BE2C (cell line): Measurements from ENCODE around the gene KCNAB2.

Experiments used
- DNase-seq: peaks from one replicate; pipeline ENCODE4 v3.0.0-alpha.2; 2020
- H3K27me3 ChIP-seq: fragments of 250-450 bp; sonication (Bioruptor Pico); 2 replicates; pipeline ENCODE4 v1.5.1; 2020; ENCODE audit warnings: mild to moderate bottlenecking
- H3K36me3 ChIP-seq: fragments of 250-450 bp; sonication (Bioruptor Pico); 2 replicates; pipeline ENCODE4 v1.5.1; 2020; ENCODE audit warnings: mild to moderate bottlenecking
- H3K4me1 ChIP-seq: fragments of 250-450 bp; sonication (Bioruptor Pico); 2 replicates; pipeline ENCODE4 v1.5.1; 2020
- H3K4me3 ChIP-seq: 2 replicates; pipeline ENCODE4 v1.5.1; 2011; ENCODE audit warnings: low read depth, low read length
- H3K9me3 ChIP-seq: fragments of 250-450 bp; sonication (Bioruptor Pico); 2 replicates; pipeline ENCODE4 v1.5.1; 2020
- TF ChIP-seq, protein P1 (sequence below): IDR thresholded peaks from 2 replicates; pipeline ENCODE4 v1.5.1; 2012; ENCODE audit warnings: mild to moderate bottlenecking, low read depth, low read length

Gene KCNAB2

DNA sequence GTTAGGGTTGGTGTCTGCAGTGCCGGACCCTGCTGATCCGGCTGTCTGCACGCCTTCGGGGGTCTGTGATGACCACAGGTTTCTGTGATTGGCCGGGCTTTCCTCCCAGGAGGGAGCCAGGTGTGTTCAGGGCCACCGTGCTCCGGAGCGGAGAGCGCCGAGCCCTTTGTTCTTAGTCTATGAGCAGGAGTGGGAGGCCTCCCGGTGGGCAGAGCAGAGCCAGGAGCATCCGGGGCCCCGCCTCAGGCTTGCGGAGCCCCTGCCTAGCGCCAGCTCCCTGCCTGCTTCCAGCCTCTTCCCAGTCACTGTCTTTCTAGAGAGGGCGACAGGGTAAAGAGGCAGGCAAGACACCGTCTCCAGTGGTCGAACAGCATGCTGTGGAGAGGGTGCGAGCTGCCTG, 31.8 kb downstream of the KCNAB2 start:
- Histone ChIP-seq H3K9me3 (no peaks in the 10 kb centered on the region), H3K4me1 (no peaks in the 10 kb centered on the region), H3K4me3 (no peak overlapping the region), H3K36me3 (no peaks in the 10 kb centered on the region), H3K27me3 (no peaks in the 10 kb centered on the region)
- no peak for DNase-seq
- TF ChIP-seq, protein P1, sequence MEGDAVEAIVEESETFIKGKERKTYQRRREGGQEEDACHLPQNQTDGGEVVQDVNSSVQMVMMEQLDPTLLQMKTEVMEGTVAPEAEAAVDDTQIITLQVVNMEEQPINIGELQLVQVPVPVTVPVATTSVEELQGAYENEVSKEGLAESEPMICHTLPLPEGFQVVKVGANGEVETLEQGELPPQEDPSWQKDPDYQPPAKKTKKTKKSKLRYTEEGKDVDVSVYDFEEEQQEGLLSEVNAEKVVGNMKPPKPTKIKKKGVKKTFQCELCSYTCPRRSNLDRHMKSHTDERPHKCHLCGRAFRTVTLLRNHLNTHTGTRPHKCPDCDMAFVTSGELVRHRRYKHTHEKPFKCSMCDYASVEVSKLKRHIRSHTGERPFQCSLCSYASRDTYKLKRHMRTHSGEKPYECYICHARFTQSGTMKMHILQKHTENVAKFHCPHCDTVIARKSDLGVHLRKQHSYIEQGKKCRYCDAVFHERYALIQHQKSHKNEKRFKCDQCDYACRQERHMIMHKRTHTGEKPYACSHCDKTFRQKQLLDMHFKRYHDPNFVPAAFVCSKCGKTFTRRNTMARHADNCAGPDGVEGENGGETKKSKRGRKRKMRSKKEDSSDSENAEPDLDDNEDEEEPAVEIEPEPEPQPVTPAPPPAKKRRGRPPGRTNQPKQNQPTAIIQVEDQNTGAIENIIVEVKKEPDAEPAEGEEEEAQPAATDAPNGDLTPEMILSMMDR, result no peak

DNA sequence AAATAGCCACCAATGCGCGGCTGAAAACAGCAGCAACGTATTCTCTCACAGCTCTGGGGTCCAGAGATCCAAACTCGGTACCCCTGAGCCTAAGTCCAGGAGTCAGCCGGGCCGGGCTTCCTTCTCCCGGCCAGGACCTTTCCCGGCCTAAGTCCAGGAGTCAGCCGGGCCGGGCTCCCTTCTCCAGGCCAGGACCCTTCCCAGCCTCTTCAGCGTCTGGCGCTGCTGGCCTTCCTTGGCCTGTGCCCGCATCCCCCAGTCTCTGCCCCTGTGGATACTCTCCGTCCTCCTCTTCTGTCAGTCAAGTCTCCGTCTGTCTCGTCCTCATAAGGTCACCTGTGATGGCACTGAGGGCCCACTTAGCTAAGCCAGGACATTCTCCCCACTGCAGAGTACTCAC, 32.2 kb downstream of the KCNAB2 start:
- Histone ChIP-seq H3K4me1 (no peaks in the 10 kb centered on the region), H3K9me3 (no peaks in the 10 kb centered on the region), H3K4me3 (no peak overlapping the region), H3K36me3 (no peaks in the 10 kb centered on the region), H3K27me3 (no peaks in the 10 kb centered on the region)
- no peak for DNase-seq
- TF ChIP-seq, protein P1, result no peak

DNA sequence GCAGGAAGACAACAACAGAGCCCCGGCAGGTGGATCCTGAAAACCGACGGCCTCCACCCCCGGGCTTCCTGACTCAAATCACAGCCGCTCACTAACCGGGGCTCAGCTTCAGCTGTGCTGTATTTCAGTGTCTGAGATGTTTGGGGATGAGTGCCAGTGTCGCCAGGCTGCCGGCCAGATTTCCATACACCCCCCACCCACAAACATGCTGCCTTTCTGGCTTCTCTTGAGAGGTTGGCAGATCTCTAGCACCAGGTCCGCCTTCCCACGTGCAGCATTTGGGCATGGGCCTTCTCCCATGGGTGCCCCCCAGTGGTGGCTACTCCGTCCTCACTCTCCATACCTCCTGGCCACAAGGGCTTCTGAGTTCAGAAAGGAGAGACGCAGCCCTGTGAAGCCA, 34.8 kb downstream of the KCNAB2 start:
- TF ChIP-seq, protein P1, result peak; percentile 26; the same call in 1 of the 2 replicates
- Histone ChIP-seq H3K4me3 (no peak overlapping the region), H3K27me3 (no peaks in the 10 kb centered on the region), H3K9me3 (no peaks in the 10 kb centered on the region), H3K4me1 (no peaks in the 10 kb centered on the region), H3K36me3 (no peaks in the 10 kb centered on the region)
- DNase-seq, result no peak

DNA sequence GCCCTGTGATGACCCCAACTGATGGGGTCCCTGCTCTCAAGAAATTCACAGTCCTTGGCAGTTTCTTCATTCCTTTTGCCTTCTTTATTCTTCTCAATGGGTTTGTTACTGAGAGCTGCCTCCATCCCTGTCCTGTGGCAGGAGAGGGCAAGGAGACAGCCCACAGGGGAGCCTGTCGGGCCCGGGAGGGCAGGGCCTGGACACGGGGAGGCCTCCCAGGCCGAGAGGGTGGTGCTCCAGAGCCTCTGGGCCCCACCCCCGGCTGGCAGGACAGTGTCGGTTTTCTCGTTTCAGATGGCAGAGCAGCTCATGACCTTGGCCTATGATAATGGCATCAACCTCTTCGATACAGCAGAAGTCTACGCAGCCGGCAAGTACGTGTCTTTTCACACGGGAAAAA, 36.2 kb downstream of the KCNAB2 start:
- no peak for DNase-seq
- H3K36me3 ChIP-seq, result no peaks in the 10 kb centered on the region
- no peaks in the 10 kb centered on the region for H3K27me3 ChIP-seq
- H3K4me3 ChIP-seq, result no peak overlapping the region
- no peaks in the 10 kb centered on the region for H3K4me1 ChIP-seq
- H3K9me3 ChIP-seq, result no peaks in the 10 kb centered on the region
- TF ChIP-seq, protein P1, result no peak

DNA sequence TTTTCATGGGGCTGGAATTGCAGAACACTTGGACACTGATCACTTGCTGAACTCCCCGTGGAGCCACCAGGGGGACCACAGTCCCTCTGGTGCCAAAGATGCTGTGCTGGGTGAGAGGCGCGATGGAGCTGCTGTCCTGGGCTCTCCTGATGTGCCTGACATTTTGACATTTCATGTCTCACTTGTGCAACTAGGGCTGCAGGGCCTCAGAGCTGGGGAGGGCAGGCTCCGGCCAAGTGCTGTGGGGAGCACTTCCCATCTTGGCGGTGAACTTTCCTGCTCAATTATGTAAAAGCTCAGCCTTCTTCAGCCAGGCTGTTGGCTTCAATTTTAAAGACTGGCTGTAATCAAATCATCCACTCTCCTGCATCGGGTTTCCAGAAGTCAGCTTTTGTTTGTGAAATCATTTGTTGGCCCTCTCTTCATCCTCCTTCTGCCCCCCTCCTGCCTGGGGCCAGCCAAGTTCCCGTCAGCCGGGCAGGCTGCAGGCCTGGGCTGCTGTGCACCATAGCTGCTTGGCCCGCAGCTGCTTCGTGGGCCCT, 36.8 kb downstream of the KCNAB2 start:
- H3K36me3 ChIP-seq, result no peaks in the 10 kb centered on the region
- H3K4me3 ChIP-seq, result no peak overlapping the region
- TF ChIP-seq, protein P1, result peak; percentile 54
- H3K4me1 ChIP-seq, result no peaks in the 10 kb centered on the region
- no peaks in the 10 kb centered on the region for H3K27me3 ChIP-seq
- no peaks in the 10 kb centered on the region for H3K9me3 ChIP-seq
- peak; percentile 40 for DNase-seq

DNA sequence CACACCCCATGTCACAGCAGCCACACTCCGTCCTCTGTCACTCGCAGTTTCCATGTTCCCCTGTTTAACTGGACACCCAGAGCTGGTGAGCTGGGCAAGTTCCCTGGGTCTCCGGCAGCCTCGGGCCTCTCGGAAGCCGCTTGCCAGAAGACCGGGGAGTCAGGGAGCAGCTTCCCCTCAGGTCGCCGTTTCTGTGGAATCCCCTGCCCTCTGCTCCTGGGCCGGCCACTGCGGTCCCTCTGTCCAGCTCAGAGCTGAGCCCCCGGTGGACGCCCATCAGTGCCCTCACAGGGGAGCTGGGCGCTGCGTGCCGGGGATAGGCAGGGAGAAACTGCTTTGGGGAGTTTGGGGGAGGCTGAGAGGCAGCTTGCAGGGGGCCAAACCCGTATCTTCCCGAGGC, 37.7 kb downstream of the KCNAB2 start:
- Histone ChIP-seq H3K4me3 (no peak overlapping the region), H3K4me1 (no peaks in the 10 kb centered on the region), H3K27me3 (no peaks in the 10 kb centered on the region), H3K9me3 (no peaks in the 10 kb centered on the region), H3K36me3 (no peaks in the 10 kb centered on the region)
- DNase-seq, result no peak
- TF ChIP-seq, protein P1, result no peak
